Stimulated activated CD8-positive, alpha-beta memory T cell treated with anti-CD3 and anti-CD28 coated beads, Interleukin-7, amount 100 ng/mL, for 1 hour (primary cell): Measurements from ENCODE around the gene SRSF9.
"Not testable (repeated sequence)": the region's sequence is repeated elsewhere in the genome, so short reads cannot be mapped to it uniquely, and the experiment has no call there.

Source experiments
- DNase-seq, 2 donors: peaks; one replicate each; pipeline ENCODE4 v3.0.0-alpha.2; 2020; ENCODE audit warnings: low read depth in 2 of 2

SRSF9 gene

DNA sequence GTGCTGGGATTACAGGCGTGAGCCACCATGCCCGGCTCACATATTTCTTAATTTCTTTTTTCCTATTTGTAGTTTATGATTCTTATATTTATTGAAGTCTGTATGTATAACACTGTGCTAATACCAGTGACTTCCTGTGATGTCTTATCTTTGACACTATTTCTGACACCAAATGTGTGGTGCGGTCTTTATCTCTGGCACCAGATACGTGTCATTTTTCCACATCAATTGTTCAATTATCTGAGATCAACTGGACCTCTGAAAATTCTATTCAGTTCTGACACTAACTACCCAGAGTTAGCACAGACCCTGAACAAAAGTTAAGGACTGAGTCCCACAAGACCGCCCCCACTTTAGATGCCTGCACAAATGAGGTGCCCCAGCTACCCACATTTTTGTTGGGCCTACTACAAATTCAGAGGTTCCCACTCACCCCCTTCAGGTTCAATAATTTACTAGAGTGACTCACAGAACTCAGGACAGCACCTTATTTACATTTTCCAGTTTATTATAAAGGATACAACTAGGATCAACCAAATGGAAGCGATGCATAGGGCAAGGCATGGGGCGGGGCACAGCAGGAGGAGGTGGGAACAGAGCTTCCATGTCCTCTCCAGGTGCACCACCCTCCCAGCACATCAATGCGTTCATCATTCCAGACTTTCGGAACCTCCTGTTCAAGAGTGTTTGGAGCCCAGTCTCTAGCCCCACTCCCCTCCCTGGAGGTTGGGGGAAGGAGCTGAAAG is 11.6 kb upstream of the SRSF9 start:
- no peak for DNase-seq

DNA sequence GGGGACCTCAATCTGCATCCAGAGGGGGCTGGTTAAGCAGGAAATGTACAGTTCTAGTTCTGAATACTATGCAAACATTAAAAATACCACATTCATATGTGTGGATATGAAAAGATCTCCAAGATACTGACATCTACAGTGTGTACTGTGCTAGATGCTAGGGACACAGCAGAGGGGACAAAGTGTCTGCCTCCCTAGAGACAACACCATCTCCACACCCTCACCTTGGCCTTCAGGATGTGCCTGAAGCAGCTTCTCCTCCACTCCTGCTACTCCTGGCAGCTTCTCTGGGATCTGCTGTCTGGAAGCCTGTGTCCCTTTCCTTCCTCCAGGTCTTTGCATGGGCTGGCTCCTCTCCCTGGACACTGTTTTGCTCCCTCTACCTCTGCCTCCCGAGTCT is 10.7 kb upstream of the SRSF9 start:
- no peak for DNase-seq

DNA sequence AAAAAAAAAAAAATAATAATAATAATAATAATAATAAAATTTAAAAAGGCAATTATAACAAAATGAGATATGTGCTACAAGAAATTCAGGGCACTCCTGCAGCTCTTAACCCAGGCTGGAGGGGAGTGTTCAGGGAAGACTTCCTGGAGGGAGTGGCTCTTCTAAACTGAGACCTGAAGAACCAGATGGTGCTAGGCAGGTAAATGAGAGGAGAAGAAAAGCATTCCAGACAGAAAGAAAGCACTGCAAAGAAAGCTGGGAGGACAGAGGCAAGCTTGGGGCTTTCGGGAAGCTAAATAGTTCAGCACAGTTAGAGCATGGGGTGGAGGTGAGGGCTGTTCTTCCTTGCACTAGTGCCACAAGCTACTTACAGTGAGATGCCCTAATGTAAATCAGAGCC is 9.9 kb upstream of the SRSF9 start:
- DNase-seq: no peak

DNA sequence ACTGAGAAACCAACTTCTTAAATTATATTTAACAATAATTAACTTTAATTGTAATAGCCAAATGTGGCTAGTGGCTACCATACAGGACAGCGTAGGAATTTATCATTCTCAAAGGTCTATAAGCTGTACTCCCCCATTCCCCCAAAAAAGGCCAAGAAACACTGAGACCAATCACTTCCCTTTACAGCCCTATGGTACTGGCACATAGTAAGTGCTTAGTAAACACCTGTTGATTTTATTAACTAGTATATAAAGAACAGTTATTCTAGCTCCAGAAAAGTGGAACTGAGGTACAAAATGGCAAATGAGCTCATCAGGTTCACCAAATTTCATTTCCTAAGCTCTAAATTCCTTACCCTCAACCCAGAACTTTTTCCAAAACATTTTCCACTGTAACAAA is 6.1 kb upstream of the SRSF9 start:
- no peak for DNase-seq

DNA sequence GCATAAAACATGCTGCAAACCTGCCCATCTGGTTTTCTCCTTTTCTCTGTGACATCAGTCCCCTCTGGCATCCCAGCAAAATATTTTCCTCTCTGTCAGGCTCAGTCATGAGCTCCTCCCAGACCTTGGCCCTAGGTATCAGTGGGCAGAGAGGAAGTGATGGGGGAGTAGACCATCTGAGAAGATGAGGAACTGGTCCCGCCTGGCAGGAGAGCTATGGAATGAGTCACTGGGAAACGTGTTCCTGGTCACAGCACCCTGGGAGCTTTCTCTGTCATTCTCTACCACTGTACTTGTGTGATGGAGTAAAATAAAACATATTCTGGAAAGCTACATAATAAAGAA is 5.0 kb upstream of the SRSF9 start:
- DNase-seq: no peak

DNA sequence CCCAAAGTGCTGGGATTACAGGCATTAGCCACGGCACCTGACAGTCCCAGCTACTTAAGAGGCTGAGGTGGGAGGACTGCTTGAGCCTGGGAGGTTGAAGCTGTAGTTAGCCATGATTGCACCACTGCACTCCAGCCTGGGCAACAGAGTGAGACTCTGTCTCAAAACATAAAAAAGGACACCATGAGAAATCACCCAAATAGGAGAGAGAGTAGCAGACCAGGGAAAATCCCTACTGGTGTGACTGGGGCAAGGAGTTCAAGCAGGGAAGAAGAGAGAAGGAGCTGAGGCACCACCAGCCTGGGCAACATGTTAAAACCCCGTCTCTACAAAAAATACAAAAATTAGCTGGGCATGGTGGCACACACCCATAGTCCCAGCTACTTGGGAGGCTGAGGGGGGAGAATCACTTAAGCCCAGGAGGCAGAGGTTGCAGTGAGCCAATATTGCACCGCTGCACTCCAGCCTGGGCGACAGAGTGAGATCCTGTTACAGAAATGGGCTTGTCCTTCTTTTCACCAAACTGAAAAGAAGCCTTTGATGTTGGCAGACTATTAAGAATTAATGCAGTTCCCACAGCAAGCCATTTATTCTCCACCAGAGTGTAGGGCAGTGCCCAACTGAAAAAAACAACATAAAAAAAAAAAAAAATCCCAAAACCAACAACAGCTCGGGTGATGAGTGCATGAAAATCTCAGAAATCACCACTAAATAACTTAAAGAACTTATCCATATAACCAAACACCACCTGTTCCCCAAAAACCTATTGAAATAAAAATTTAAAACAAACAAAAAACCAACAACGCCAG is 4.5 kb upstream of the SRSF9 start:
- DNase-seq: no peak

DNA sequence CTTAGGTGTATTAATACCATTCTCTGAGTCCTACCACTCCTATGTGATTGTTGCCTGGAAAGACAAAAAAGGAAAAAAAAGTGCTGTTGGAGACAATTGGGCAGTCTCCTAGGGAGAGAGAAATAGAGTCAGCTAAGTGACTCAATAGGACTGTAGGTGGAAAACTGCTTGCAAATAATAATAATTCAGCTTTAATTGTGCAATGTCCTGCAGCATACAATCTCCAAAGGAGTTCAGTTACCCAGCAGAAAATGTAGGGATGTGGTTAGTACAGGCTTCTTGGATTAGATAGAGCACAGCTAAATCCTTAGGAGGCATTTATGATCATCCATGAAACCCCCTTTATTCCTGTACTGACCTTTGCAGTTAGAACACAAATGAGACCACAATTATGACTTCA is 3.0 kb upstream of the SRSF9 start:
- no peak for DNase-seq

DNA sequence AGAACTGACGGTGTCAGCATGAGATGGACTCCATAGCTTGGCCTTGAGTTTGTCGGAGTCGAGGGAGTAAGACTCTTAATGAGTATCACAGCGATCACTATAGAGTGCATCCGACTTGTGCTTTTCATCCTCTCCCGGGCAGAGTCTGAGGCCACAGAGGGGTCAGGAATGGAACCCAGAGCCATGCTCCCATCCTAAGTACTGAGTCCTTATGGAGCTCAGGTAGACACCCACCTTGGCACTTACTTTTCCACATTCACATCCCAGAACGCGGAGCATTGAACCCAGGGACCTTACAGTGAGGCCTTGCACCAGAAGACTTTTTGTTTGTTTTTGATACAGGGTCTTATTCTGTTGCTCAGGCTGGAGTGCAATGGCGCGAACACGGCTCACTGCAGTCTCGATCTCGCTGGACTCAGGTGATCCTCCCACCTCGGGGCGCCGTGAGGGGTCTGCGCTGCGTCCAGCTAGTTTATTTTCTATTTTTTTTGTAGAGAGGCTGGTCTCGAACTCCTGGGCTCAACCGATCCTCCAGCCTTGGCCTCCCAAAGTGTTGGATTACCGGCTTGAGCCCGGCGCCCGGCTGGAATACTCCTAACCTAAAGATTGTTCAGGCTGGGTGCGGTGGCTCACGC is 719 bp upstream of the SRSF9 start:
- DNase-seq: no peak

DNA sequence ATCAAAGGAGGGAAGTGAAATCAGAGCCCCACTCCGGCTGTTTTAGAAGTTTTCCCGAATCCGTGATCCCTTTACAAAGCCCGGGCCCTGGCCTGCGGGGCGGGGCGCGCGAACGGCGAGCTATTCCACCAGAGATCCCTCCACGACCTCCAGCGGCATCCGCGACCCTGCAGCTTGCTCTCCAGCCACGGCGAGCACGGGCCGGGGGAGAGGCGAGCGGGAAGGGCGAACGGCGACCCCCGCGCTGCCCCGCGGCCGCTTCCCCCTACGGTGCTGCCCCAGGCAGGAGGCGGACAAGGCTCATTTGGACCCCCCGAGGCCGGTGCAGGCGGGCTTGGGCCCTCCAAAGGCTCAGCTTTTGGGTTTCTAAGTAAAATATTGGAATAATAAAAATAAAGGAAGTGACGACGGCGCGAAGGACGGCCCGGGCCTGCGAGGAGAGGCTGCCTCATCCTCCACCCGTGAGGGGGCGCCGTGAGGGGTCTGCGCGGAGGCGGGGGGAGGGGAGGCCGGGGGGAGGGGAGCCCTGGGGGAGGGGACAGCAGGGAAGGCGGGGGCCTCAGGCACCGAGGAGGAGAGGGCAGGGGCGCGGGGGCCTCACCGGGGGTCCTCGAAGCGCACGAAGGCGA is 613 bp downstream of the SRSF9 start:
- DNase-seq: peak in 1 of 2 donors; percentile 23

DNA sequence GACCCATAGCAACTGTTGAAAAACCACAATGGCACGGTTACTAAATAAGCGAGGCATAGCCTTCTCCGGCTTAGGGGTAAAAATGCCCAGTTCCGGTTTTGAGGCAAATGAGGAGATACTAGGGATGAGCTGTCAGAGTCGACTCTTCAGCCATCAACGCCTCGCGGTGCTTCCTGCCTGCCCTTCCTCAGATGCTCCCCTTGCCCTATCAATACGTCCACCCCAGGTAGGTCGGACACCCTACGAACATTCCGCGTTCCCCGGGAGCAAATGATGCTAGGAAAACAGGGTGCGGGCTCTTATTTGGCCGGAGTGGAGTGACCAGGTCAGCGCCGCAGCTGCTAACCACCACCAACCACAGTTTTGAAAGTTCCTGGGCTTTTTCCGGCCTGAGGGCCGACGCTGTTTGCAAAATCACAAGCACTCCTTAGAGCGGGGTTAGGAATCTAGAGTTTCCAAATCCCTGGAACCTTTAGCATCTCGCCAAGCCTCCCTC is 1.2 kb downstream of the SRSF9 start:
- no peak for DNase-seq

DNA sequence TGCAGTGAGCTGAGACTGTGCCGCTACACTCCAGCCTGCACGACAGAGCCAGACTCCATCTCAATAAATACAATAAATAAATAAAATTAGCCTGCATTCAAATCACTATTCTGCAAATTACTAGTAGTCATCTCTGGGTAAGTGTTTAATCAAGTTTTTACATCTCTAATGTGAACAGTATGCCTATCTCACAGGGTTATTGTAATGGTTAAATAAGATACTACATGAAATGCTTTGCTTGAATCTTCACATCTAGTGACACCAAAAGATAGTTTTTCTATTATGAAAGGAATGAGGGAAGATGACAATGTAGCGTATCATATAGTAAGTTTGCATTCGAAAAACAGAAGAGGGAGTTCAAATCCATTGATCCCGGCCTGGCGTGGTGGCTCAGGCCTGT is 2.1 kb downstream of the SRSF9 start:
- no peak for DNase-seq

DNA sequence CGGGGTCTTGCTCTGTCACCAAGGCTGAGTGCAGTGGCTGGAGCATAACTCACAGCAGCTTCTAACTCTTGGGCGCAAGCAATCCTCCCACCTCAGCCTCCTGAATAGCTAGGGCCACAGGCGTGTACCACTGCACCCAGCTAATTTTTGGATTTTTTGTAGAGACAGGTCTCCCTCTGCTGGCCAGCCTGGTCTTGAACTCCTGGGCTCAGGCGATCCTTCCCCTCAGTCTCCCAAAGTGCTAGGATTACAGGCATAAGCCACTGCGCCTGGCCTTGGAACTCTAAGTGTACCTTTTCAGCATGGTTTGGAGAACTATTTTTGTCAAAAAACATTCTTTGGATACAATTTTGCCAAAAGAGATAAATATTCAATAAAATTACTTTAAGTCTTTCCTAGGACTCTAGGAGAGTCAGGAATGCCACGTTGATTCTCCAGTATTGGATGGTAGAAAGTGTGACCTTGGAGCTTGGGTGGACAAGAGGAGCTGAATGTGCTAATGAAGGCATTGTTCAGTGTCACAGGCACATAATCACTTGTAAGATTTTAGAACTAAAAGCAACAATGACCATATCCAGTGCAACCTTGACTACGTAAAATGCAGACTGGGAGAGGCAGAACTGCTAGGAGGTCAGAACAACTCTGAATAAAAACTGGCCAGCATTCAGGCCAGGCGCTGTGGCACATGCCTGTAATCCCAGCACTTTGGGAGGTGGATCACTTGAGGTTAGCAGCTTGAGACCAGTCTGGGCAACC is 2.8 kb downstream of the SRSF9 start:
- DNase-seq: no peak

DNA sequence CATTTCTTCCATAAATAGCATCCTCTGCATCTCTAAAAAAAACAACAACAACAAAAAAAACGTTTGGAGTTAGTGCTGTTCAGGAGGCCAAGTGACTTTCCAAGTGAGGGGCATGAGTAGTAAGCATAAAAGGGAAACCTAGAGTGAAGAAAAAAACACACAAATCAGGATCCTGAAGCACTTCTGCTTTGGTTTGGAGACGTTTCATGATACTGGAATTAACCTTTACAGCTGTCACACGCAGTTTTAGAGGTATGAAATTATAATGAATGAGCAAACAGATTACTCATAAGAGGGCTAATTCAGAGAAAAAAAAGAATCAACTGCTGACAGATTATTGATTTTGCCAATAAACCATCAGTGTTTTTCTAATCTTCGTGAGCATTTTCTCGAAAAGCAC is 3.8 kb downstream of the SRSF9 start:
- no peak for DNase-seq

DNA sequence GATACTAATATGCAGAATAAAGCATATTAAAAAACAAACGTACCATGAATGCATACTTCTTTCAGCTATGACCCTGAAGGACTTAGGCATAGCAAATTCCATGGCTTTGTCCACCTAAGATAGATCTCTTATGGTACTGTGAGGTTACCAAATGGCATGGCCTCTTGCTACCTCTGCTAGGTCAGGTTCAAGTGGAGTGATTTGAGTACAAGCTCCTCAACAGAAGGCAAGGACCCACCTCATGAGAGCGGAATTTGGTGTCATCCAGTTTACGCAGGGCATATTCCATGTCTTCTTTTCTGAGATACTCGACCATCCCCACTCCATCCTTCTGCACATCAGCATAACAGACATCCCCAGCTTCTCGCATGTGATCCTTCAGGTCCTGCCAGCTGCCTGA is 5.8 kb downstream of the SRSF9 start:
- DNase-seq: no peak

DNA sequence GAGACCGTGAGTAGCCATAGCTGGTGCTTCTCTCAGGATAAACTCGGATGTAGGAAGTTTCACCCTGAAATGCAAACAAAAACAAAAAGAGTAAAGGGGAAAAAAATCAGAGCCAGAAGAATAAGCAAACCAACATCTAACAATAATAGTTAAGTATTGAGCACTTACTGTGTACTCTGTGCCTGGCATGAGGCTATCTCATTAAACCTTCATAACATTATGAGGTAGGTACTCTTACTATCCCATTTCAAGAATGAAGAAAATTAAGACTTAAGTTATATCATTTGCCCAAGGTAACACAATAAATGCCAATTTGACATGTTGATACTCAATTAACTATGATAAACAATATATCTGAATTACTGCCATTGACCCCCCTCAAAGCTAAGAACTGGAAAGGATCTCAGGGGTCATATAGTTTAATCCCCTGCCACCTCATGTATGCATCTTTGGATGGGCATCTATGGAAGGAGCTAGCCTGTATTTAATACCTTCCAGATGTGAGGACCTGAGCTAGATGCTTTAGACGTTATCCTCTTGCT is 7.4 kb downstream of the SRSF9 start:
- no peak for DNase-seq

DNA sequence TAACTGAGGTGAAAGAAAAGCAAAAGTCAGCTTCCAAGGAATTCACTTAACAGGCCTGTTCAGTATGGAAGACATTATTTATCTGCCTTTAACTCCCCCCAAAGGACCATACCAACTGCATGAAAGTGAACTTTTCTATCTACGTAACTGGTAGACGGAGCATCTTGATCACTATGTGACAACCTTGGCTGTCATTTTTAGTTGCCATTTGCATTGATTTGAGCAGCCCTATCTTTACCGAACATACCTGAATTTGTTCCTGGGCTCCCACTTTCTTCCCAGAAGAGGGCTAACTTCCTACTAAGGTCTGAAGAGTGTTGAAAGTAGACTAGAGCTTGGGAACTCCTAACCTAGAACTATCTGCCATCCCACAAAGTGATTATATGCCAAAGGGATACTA is 9.4 kb downstream of the SRSF9 start:
- no peak for DNase-seq

DNA sequence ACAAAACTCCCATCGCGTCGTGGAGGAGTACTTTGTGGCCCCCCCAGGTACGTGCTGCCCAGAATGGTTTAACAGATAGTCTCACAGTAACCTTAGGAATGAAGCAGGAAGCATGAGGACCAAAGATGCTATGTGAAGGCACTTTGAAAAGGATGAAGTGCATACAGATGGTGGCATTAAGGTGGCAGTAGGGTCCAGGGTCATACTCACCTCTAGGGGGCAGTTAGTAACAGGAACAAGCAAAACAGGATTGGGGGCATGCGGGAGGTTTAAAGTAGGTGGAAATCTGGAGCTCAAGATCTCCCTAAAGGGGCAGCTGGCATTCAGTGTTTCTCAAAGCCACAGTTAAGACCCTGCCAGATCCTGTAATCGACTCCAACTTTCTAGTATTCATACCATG is 12.4 kb downstream of the SRSF9 start:
- no peak for DNase-seq

DNA sequence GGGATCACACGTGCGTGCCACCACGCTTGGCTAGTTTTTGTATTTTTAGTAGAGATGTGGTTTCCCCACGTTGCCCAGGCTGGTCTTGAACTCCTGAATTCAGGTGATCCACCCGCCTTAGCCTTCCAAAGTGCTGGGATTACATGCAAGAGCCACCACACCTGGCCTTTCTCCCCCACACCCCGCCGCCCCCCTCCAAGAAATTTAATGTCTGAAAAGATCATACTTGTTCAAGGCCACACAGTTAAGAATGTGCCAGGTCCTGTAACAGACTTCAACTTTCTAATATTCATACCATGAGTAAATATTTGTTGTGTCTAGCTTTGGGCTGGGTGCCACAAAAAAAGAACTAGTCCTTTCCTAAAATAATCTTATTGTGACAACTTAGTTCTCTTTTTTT is 14.2 kb downstream of the SRSF9 start:
- DNase-seq: no peak

DNA sequence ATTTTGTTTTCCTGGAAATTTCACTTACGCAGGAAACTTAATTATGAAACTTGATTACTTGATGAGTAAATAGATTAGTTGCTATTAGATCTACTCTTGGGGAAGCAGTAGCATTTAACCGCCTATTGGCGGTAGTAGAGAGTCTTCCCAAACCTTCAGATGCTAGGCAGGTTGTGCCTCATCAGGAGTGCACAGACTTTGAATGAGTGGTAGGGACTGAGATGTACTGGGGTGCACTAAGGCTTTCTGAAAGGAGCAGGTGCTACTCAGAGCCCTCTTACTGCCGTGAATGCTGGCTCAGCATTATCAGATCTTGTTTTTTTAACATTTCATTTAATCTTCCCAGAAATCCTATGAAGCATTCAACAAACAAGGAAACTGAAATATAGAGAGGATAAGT is 15.6 kb downstream of the SRSF9 start:
- DNase-seq: no peak

DNA sequence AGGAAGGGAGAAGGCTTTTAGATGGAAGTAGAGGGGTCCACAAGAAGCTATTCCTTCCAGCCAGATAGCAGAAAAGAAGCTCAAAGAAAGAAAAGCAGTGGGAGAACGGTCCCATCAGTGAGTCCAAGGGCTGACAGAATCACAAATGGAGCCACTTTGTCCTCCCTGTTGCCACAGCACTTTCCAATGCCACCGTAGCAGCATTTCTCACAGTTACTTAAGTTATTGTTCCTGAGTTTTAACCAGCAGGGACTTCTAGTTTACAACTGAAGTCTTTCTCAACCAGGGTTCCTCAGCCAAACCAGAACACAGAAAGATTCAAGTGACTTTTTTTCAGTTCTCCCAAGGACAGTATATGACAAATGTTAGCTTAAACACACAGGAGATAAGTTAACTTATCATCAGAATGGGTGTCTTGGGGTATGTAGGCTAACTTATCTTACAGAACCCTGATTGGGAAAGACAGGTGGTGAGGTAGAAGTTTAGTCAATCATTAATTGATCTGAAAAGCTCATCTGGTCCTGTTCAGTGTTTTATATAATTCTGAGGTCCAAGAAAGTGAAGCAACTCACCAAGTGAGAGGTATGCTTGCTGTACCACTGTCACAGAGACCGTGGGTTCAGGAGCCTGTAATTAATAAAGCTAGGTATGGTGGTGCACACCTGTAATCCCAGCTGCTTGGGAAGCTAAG is 16.3 kb downstream of the SRSF9 start:
- DNase-seq: no peak

DNA sequence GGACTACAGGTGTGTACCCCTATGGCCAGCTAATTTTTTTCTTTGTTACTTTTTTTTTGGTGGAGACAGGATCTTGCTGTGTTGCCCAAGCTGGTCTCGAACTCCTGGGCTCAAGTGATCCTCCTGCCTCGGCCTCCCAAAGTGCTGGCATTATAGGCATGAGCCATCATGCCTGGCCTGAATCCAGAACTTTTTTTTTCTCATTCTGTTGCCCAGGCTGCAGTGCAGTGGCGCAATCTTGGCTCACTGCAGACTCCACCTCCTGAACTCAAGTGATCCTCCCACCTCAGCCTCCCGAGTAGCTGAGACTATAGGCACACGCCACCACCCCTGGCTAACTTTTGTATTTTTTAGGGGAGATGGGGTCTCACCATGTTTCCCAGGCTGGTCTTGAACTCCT is 17.0 kb downstream of the SRSF9 start:
- not testable (repeated sequence) for DNase-seq
